Activated CD4-positive, alpha-beta T cell treated with anti-CD3 and anti-CD28 coated beads for 36 hours (primary cell): Measurements from ENCODE around the gene RNF223. TPM values are rescaled to one million over a fixed set of nuclear protein-coding genes. Genes with fewer than 3 reads are reported as not detected.

Experiments used
- total RNA-seq, 2 experiments: library from RNA; stranded (reverse); gene quantifications; one replicate each; pipeline ENCODE4 v1.2.3, GENCODE V29; 2021

RNF223 gene
- total RNA-seq, 2 experiments from 2014 or later: not detected

Other genes with a start within 250 kb of the RNF223 start
- gene SAMD11, start 150.4 kb downstream of the RNF223 start, total RNA-seq: not detected
- 100 to 1,000 TPM; 112 to 134 TPM for gene NOC2L, start 115.0 kb downstream of the RNF223 start, total RNA-seq
- 10 to 100 TPM; 16.8 to 21.7 TPM for gene KLHL17, start 113.7 kb downstream of the RNF223 start, total RNA-seq
- 1 to 10 TPM; 1.1 to 1.4 TPM for gene PLEKHN1, start 107.8 kb downstream of the RNF223 start, total RNA-seq
- not detected for gene PERM1, start 92.2 kb downstream of the RNF223 start, total RNA-seq
- gene HES4, start 74.2 kb downstream of the RNF223 start, total RNA-seq: 1 to 10 TPM; 3.5 to 4.2 TPM
- 10 to 100 TPM; 30.5 to 51.7 TPM for gene ISG15, start 60.8 kb downstream of the RNF223 start, total RNA-seq
- 10 to 100 TPM; 22.7 to 24.4 TPM for gene AGRN, start 54.2 kb downstream of the RNF223 start, total RNA-seq
- 10 to 100 TPM; 11.3 to 13.5 TPM for gene C1orf159, start 41.8 kb upstream of the RNF223 start, total RNA-seq
- gene TTLL10, start 99.6 kb upstream of the RNF223 start, total RNA-seq: not detected
- gene TNFRSF18, start 132.3 kb upstream of the RNF223 start, total RNA-seq: 100 to 1,000 TPM in 1 of 2 experiments, 10 to 100 TPM in 1; 95.0 to 164 TPM
- 100 to 1,000 TPM; 340 to 418 TPM for gene TNFRSF4, start 139.8 kb upstream of the RNF223 start, total RNA-seq
- gene SDF4, start 157.7 kb upstream of the RNF223 start, total RNA-seq: 100 to 1,000 TPM; 108 to 128 TPM
- gene B3GALT6, start 157.9 kb upstream of the RNF223 start, total RNA-seq: 10 to 100 TPM in 1 of 2 experiments, 1 to 10 TPM in 1; 9.4 to 12.2 TPM
- gene C1QTNF12, start 172.4 kb upstream of the RNF223 start, total RNA-seq: 1 to 10 TPM; 1.1 to 1.6 TPM
- 10 to 100 TPM; 57.4 to 60.2 TPM for gene UBE2J2, start 199.5 kb upstream of the RNF223 start, total RNA-seq
- gene SCNN1D, start 206.1 kb upstream of the RNF223 start, total RNA-seq: 1 to 10 TPM; 3.6 to 3.8 TPM
- gene ACAP3, start 233.6 kb upstream of the RNF223 start, total RNA-seq: 10 to 100 TPM; 17.5 to 24.3 TPM
- 10 to 100 TPM; 13.7 to 18.0 TPM for gene PUSL1, start 234.3 kb upstream of the RNF223 start, total RNA-seq